Measurements from ENCODE around the gene FAIM2. TPM values are rescaled to one million over a fixed set of nuclear protein-coding genes. Genes with fewer than 3 reads are reported as not detected.
A peak's percentile ranks its signal among the peaks of the same experiment; 100 is the strongest.

FAIM2 gene
- total and polyA plus RNA-seq, 7 experiments from 2014 or later: 0.22 to 0.85 TPM; not detected in 5

GRCh38 chr12:49892084-49892731 lies 11.5 kb downstream of the FAIM2 start:
- Histone ChIP-seq H3K4me3 (ENCODE audit: low read length) (no peak overlapping the region), H3K27ac (ENCODE audit: low read depth, low read length) (no peak overlapping the region), H3K4me1 (ENCODE audit: control insufficient read depth in 2 of 2, insufficient read depth in 2 of 2, low read length in 2 of 2) (no peaks in the 10 kb centered on the region), H3K36me3 (ENCODE audit: control insufficient read depth in 2 of 3, insufficient read depth in 3 of 3, low read length in 3 of 3) (no peaks in the 10 kb centered on the region), H3K9me3 (ENCODE audit: control insufficient read depth in 2 of 3, low read length in 3 of 3) (no peaks in the 10 kb centered on the region), H3K27me3 (ENCODE audit: control insufficient read depth in 2 of 2, insufficient read depth in 2 of 2, low read length in 2 of 2) (no peaks in the 10 kb centered on the region)
- Mint-ChIP-seq H3K36me3 (no peaks in the 10 kb centered on the region), H3K27me3 (peaks cover 0 to 9% (median 6%) of the 10 kb centered on the region in 5 donors), H3K9me3 (peaks cover 0 to 2% (median 0%) of the 10 kb centered on the region in 11 donors), H3K27ac (peak overlapping the region in 1 of 9 donors; percentile 12), H3K4me3 (no peak overlapping the region), H3K4me1 (peaks cover 0 to 2% (median 0%) of the 10 kb centered on the region in 7 donors)
- DNase-seq (no peak), ATAC-seq (no peak)
- POLR2A ChIA-PET: interaction anchor here (0.6 kb wide), 1 partner anchor 13 kb away, joined by 4 read pairs; no protein-coding TSS in a partner anchor
- CTCF ChIA-PET: interaction anchor here (0.7 kb wide), 1 partner anchor 312 kb away, joined by 3 read pairs; no protein-coding TSS in a partner anchor
- intact Hi-C loops (cut with micrococcal nuclease): no loop called here

- Histone ChIP-seq H3K27me3 (ENCODE audit: control insufficient read depth in 2 of 2, insufficient read depth in 2 of 2, low read length in 2 of 2) (no peaks in the 10 kb centered on the region), H3K27ac (ENCODE audit: low read depth, low read length) (no peak overlapping the region), H3K4me1 (ENCODE audit: control insufficient read depth in 2 of 2, insufficient read depth in 2 of 2, low read length in 2 of 2) (no peaks in the 10 kb centered on the region), H3K36me3 (ENCODE audit: control insufficient read depth in 2 of 3, insufficient read depth in 3 of 3, low read length in 3 of 3) (no peaks in the 10 kb centered on the region), H3K9me3 (ENCODE audit: control insufficient read depth in 2 of 3, low read length in 3 of 3) (no peaks in the 10 kb centered on the region), H3K4me3 (ENCODE audit: low read length) (no peak overlapping the region)
- no peak overlapping the region for H3K27ac Mint-ChIP-seq
- ATAC-seq: no peak
- peaks cover 0 to 2% (median 0%) of the 10 kb centered on the region in 11 donors for H3K9me3 Mint-ChIP-seq
- H3K4me1 Mint-ChIP-seq: peaks cover 0 to 2% (median 0%) of the 10 kb centered on the region in 7 donors
- no peaks in the 10 kb centered on the region for H3K36me3 Mint-ChIP-seq
- H3K27me3 Mint-ChIP-seq: peaks cover 0 to 14% (median 10%) of the 10 kb centered on the region in 5 donors
- no peak for DNase-seq
- CTCF ChIA-PET: interaction anchor here (0.7 kb wide), 1 partner anchor 311 kb away, joined by 3 read pairs; no protein-coding TSS in a partner anchor
- H3K4me3 Mint-ChIP-seq: no peak overlapping the region
- POLR2A ChIA-PET: interaction anchor here (0.6 kb wide), 1 partner anchor 14 kb away, joined by 4 read pairs; no protein-coding TSS in a partner anchor
- intact Hi-C loops (cut with micrococcal nuclease): no loop called here
Observed at GRCh38 chr12:49891476-49891875, 12.2 kb downstream of the FAIM2 start.

GRCh38 chr12:49891012-49891411 lies 12.7 kb downstream of the FAIM2 start:
- no peak for ATAC-seq
- peaks cover 0 to 14% (median 10%) of the 10 kb centered on the region in 5 donors for H3K27me3 Mint-ChIP-seq
- Histone ChIP-seq H3K27ac (ENCODE audit: low read depth, low read length) (no peak overlapping the region), H3K4me1 (ENCODE audit: control insufficient read depth in 2 of 2, insufficient read depth in 2 of 2, low read length in 2 of 2) (no peaks in the 10 kb centered on the region), H3K36me3 (ENCODE audit: control insufficient read depth in 2 of 3, insufficient read depth in 3 of 3, low read length in 3 of 3) (no peaks in the 10 kb centered on the region), H3K4me3 (ENCODE audit: low read length) (no peak overlapping the region), H3K27me3 (ENCODE audit: control insufficient read depth in 2 of 2, insufficient read depth in 2 of 2, low read length in 2 of 2) (no peaks in the 10 kb centered on the region), H3K9me3 (ENCODE audit: control insufficient read depth in 2 of 3, low read length in 3 of 3) (no peaks in the 10 kb centered on the region)
- POLR2A ChIA-PET: no interaction called here
- no peak overlapping the region for H3K27ac Mint-ChIP-seq
- H3K9me3 Mint-ChIP-seq: peaks cover 0 to 2% (median 0%) of the 10 kb centered on the region in 11 donors
- peaks cover 0 to 2% (median 0%) of the 10 kb centered on the region in 7 donors for H3K4me1 Mint-ChIP-seq
- CTCF ChIA-PET: no interaction called here
- no peaks in the 10 kb centered on the region for H3K36me3 Mint-ChIP-seq
- DNase-seq: no peak
- H3K4me3 Mint-ChIP-seq: no peak overlapping the region
- intact Hi-C loops (cut with micrococcal nuclease): no loop called here

- H3K36me3 ChIP-seq (ENCODE audit: control insufficient read depth in 2 of 3, insufficient read depth in 3 of 3, low read length in 3 of 3): no peaks in the 10 kb centered on the region
- no peak overlapping the region for H3K27ac ChIP-seq (ENCODE audit: low read depth, low read length)
- no peaks in the 10 kb centered on the region for H3K27me3 ChIP-seq (ENCODE audit: control insufficient read depth in 2 of 2, insufficient read depth in 2 of 2, low read length in 2 of 2)
- Mint-ChIP-seq H3K4me3 (no peak overlapping the region), H3K36me3 (no peaks in the 10 kb centered on the region), H3K4me1 (peaks cover 0 to 2% (median 0%) of the 10 kb centered on the region in 7 donors), H3K27ac (peak overlapping the region in 1 of 9 donors; percentile 37), H3K27me3 (peaks cover 0 to 17% (median 10%) of the 10 kb centered on the region in 5 donors), H3K9me3 (peaks cover 0 to 2% (median 0%) of the 10 kb centered on the region in 11 donors)
- intact Hi-C loops (cut with micrococcal nuclease): no loop called here
- ATAC-seq (no peak), DNase-seq (no peak)
- ChIA-PET POLR2A (no interaction called here), CTCF (interaction anchor here (1.5 kb wide), 1 partner anchor 23 kb away, joined by 4 read pairs; no protein-coding TSS in a partner anchor)
- H3K9me3 ChIP-seq (ENCODE audit: control insufficient read depth in 2 of 3, low read length in 3 of 3): no peaks in the 10 kb centered on the region
- H3K4me1 ChIP-seq (ENCODE audit: control insufficient read depth in 2 of 2, insufficient read depth in 2 of 2, low read length in 2 of 2): no peaks in the 10 kb centered on the region
- no peak overlapping the region for H3K4me3 ChIP-seq (ENCODE audit: low read length)
Observed at GRCh38 chr12:49890096-49890461, 13.6 kb downstream of the FAIM2 start.

- no peaks in the 10 kb centered on the region for H3K4me1 ChIP-seq (ENCODE audit: control insufficient read depth in 2 of 2, insufficient read depth in 2 of 2, low read length in 2 of 2)
- no peak overlapping the region for H3K27ac Mint-ChIP-seq
- intact Hi-C loops (cut with micrococcal nuclease): no loop called here
- no peak for ATAC-seq
- peaks cover 0 to 2% (median 0%) of the 10 kb centered on the region in 11 donors for H3K9me3 Mint-ChIP-seq
- H3K4me3 Mint-ChIP-seq: no peak overlapping the region
- peaks cover 0 to 17% (median 10%) of the 10 kb centered on the region in 5 donors for H3K27me3 Mint-ChIP-seq
- peaks cover 0 to 2% (median 0%) of the 10 kb centered on the region in 7 donors for H3K4me1 Mint-ChIP-seq
- no peak overlapping the region for H3K4me3 ChIP-seq (ENCODE audit: low read length)
- ChIA-PET POLR2A (no interaction called here), CTCF (interaction anchor here (1.5 kb wide), 1 partner anchor 22 kb away, joined by 4 read pairs; no protein-coding TSS in a partner anchor)
- H3K9me3 ChIP-seq (ENCODE audit: control insufficient read depth in 2 of 3, low read length in 3 of 3): no peaks in the 10 kb centered on the region
- no peaks in the 10 kb centered on the region for H3K36me3 ChIP-seq (ENCODE audit: control insufficient read depth in 2 of 3, insufficient read depth in 3 of 3, low read length in 3 of 3)
- H3K36me3 Mint-ChIP-seq: no peaks in the 10 kb centered on the region
- H3K27ac ChIP-seq (ENCODE audit: low read depth, low read length): no peak overlapping the region
- H3K27me3 ChIP-seq (ENCODE audit: control insufficient read depth in 2 of 2, insufficient read depth in 2 of 2, low read length in 2 of 2): no peaks in the 10 kb centered on the region
- DNase-seq: no peak
Observed at GRCh38 chr12:49889361-49890095, 14.2 kb downstream of the FAIM2 start.

GRCh38 chr12:49888461-49889151 lies 15.1 kb downstream of the FAIM2 start:
- peaks cover 0 to 2% (median 0%) of the 10 kb centered on the region in 11 donors for H3K9me3 Mint-ChIP-seq
- Histone ChIP-seq H3K4me3 (ENCODE audit: low read length) (no peak overlapping the region), H3K36me3 (ENCODE audit: control insufficient read depth in 2 of 3, insufficient read depth in 3 of 3, low read length in 3 of 3) (no peaks in the 10 kb centered on the region), H3K9me3 (ENCODE audit: control insufficient read depth in 2 of 3, low read length in 3 of 3) (no peaks in the 10 kb centered on the region), H3K27ac (ENCODE audit: low read depth, low read length) (no peak overlapping the region), H3K27me3 (ENCODE audit: control insufficient read depth in 2 of 2, insufficient read depth in 2 of 2, low read length in 2 of 2) (no peaks in the 10 kb centered on the region), H3K4me1 (ENCODE audit: control insufficient read depth in 2 of 2, insufficient read depth in 2 of 2, low read length in 2 of 2) (no peaks in the 10 kb centered on the region)
- peaks cover 0 to 2% (median 0%) of the 10 kb centered on the region in 7 donors for H3K4me1 Mint-ChIP-seq
- no peaks in the 10 kb centered on the region for H3K36me3 Mint-ChIP-seq
- no peak overlapping the region for H3K27ac Mint-ChIP-seq
- H3K27me3 Mint-ChIP-seq: peaks cover 0 to 19% (median 11%) of the 10 kb centered on the region in 5 donors
- intact Hi-C loops (cut with micrococcal nuclease): no loop called here
- DNase-seq (no peak), ATAC-seq (no peak)
- H3K4me3 Mint-ChIP-seq: no peak overlapping the region
- ChIA-PET CTCF (no interaction called here), POLR2A (no interaction called here)
